GM21367 (cell line): ENCODE measurements around the gene PPP1R3G.
"Not testable (repeated sequence)": the region's sequence is repeated elsewhere in the genome, so short reads cannot be mapped to it uniquely, and the experiment has no call there.

ENCODE experiments used
- ATAC-seq: cut with Tn5 transposase; IDR thresholded peaks from one replicate; pipeline ENCODE4 v1.9.1; 2021; ENCODE audit not compliant: unreplicated experiment

Gene PPP1R3G

GRCh38 chr6:5116243-5116991 lies 31.3 kb downstream of the PPP1R3G start:
- no peak for ATAC-seq

- no peak for ATAC-seq
These were observed 34.2 kb downstream of the PPP1R3G start for GRCh38 chr6:5119090-5119951.

- no peak for ATAC-seq
These were observed 34.9 kb downstream of the PPP1R3G start for GRCh38 chr6:5120011-5120410.

- ATAC-seq: not testable (repeated sequence)
These were observed 35.4 kb downstream of the PPP1R3G start for GRCh38 chr6:5120543-5120942.

GRCh38 chr6:5121479-5121878 lies 36.3 kb downstream of the PPP1R3G start:
- ATAC-seq: no peak

GRCh38 chr6:5121956-5122355 lies 36.8 kb downstream of the PPP1R3G start:
- no peak for ATAC-seq

- ATAC-seq: no peak
These were observed 37.5 kb downstream of the PPP1R3G start for GRCh38 chr6:5122504-5123112.

GRCh38 chr6:5123296-5124143 lies 38.4 kb downstream of the PPP1R3G start:
- ATAC-seq: no peak

- ATAC-seq: no peak
These were observed 39.4 kb downstream of the PPP1R3G start for GRCh38 chr6:5124526-5124925.

GRCh38 chr6:5125152-5126006 lies 40.2 kb downstream of the PPP1R3G start:
- ATAC-seq: no peak

GRCh38 chr6:5126214-5126613 lies 41.1 kb downstream of the PPP1R3G start:
- ATAC-seq: no peak

- no peak for ATAC-seq
These were observed 42.1 kb downstream of the PPP1R3G start for GRCh38 chr6:5127106-5127687.

GRCh38 chr6:5128351-5128750 lies 43.2 kb downstream of the PPP1R3G start:
- no peak for ATAC-seq

- ATAC-seq: no peak
These were observed 45.2 kb downstream of the PPP1R3G start for GRCh38 chr6:5130135-5130866.

GRCh38 chr6:5132731-5133130 lies 47.6 kb downstream of the PPP1R3G start:
- peak; percentile 83 for ATAC-seq

GRCh38 chr6:5133943-5134342 lies 48.8 kb downstream of the PPP1R3G start:
- ATAC-seq: no peak

GRCh38 chr6:5135788-5136376 lies 50.7 kb downstream of the PPP1R3G start:
- no peak for ATAC-seq

GRCh38 chr6:5136851-5137250 lies 51.7 kb downstream of the PPP1R3G start:
- ATAC-seq: no peak
